ENCODE measurements around the gene DUSP21.

DNA sequence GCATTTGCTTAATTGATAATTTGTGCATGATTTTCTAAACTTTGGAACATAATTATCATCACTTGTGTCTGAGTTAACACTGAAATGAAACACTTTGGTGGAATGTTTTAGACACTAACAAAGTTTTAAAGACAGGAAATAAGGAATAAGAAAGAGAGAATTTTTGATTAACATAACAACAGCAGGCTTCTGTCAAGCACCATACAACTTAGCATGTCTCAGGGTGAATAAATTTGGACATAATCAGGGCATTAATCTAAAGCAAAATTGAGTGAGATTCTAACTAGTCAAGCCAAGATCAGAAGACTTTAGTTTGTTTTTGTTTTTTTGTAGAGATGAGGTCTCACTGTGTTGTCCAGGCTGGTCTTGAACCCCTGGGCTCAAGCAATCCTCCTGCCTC is 28.1 kb upstream of the DUSP21 start:
- TF ChIP-seq, protein P1, sequence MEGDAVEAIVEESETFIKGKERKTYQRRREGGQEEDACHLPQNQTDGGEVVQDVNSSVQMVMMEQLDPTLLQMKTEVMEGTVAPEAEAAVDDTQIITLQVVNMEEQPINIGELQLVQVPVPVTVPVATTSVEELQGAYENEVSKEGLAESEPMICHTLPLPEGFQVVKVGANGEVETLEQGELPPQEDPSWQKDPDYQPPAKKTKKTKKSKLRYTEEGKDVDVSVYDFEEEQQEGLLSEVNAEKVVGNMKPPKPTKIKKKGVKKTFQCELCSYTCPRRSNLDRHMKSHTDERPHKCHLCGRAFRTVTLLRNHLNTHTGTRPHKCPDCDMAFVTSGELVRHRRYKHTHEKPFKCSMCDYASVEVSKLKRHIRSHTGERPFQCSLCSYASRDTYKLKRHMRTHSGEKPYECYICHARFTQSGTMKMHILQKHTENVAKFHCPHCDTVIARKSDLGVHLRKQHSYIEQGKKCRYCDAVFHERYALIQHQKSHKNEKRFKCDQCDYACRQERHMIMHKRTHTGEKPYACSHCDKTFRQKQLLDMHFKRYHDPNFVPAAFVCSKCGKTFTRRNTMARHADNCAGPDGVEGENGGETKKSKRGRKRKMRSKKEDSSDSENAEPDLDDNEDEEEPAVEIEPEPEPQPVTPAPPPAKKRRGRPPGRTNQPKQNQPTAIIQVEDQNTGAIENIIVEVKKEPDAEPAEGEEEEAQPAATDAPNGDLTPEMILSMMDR (IDR thresholded peaks at IDR 0.05 in 4 of 5, conservative IDR thresholded peaks at IDR 0.05 in 1 of 5) = no peak
- TF ChIP-seq POLR2A (IDR thresholded peaks at IDR 0.05) = no peak

Data from gastrocnemius medialis (tissue), 4 donors.